CD14-positive monocyte (primary cell): ENCODE results near the gene CBX5. TPM values are rescaled to one million over a fixed set of nuclear protein-coding genes. Genes with fewer than 3 reads are reported as not detected.

Experiments
- DNase-seq, 3 donors: peaks; one replicate each; pipeline ENCODE4 v3.0.0-alpha.2; 2011 to 2022
- H2AFZ ChIP-seq: 2 replicates; pipeline ENCODE4 v1.6.0; 2012; ENCODE audit warnings: mild to moderate bottlenecking, low read depth, low read length, inconsistent platforms; ENCODE audit not compliant: insufficient read depth, poor library complexity, severe bottlenecking
- H3K27ac ChIP-seq, 2 donors: 1 replicate in 1 of 2; 2 replicates in 1 of 2; pipeline ENCODE4 v1.5.1; 2012 to 2013; ENCODE audit warnings: low read length in 2 of 2, control low read depth in 1 of 2, inconsistent platforms in 1 of 2, low read depth in 1 of 2, mild to moderate bottlenecking in 1 of 2
- H3K27me3 ChIP-seq, 2 donors: one replicate each; pipeline versions ENCODE4 v1.6.0 to v1.6.1; 2011 to 2013; ENCODE audit warnings: low read length in 2 of 2; ENCODE audit not compliant: control insufficient read depth in 2 of 2, insufficient read depth in 2 of 2
- H3K36me3 ChIP-seq, 2 donors: replicated peaks in 1 of 2; 1 replicate in 1 of 2; 2 replicates in 1 of 2; pipeline versions ENCODE4 v1.5.1 to v1.6.1; 2012 to 2013; ENCODE audit warnings: low read length in 2 of 2, control low read depth in 1 of 2, inconsistent platforms in 1 of 2, mild to moderate bottlenecking in 1 of 2; ENCODE audit not compliant: insufficient read depth in 2 of 2, control insufficient read depth in 1 of 2
- H3K4me1 ChIP-seq, 2 donors: 1 replicate in 1 of 2; 2 replicates in 1 of 2; pipeline versions ENCODE4 v1.5.1 to v1.6.1; 2012 to 2013; ENCODE audit warnings: low read length in 2 of 2, control low read depth in 1 of 2, inconsistent platforms in 1 of 2, mild to moderate bottlenecking in 1 of 2, moderate library complexity in 1 of 2; ENCODE audit not compliant: insufficient read depth in 2 of 2, control insufficient read depth in 1 of 2
- H3K4me2 ChIP-seq: replicated peaks from 2 replicates; pipeline ENCODE3; 2012; ENCODE audit warnings: low read length, moderate library complexity, mild to moderate bottlenecking; ENCODE audit not compliant: poor library complexity, severe bottlenecking; ENCODE audit errors: extremely low read depth
- H3K4me3 ChIP-seq, 3 experiments: fragments of 200-600 bp in 1 of 3; sonication (generic) in 1 of 3; replicated peaks in 1 of 3; 1 replicate in 2 of 3; 2 replicates in 1 of 3; pipeline ENCODE4 v1.5.1; 2011 to 2013; ENCODE audit warnings: low read length in 3 of 3, mild to moderate bottlenecking in 3 of 3, control low read depth in 2 of 3, low read depth in 2 of 3, inconsistent platforms in 1 of 3, moderate library complexity in 1 of 3
- H3K79me2 ChIP-seq: 2 replicates; pipeline ENCODE4 v1.6.0; 2012; ENCODE audit warnings: mild to moderate bottlenecking, control low read depth, inconsistent platforms, low read length, moderate library complexity; ENCODE audit not compliant: insufficient read depth
- H3K9ac ChIP-seq: 2 replicates; pipeline ENCODE4 v1.6.0; 2017; ENCODE audit warnings: low read length, mild to moderate bottlenecking; ENCODE audit not compliant: insufficient read depth, poor library complexity, severe bottlenecking
- H3K9me3 ChIP-seq, 2 donors: replicated peaks in 1 of 2; 1 replicate in 1 of 2; 2 replicates in 1 of 2; pipeline versions ENCODE4 v1.5.1 to v1.6.1; 2012 to 2013; ENCODE audit warnings: low read length in 2 of 2, control low read depth in 1 of 2; ENCODE audit not compliant: control insufficient read depth in 1 of 2, insufficient read depth in 1 of 2
- H4K20me1 ChIP-seq: 2 replicates; pipeline ENCODE4 v1.6.0; 2012; ENCODE audit warnings: mild to moderate bottlenecking, low read length, control low read depth, moderate library complexity; ENCODE audit not compliant: insufficient read depth
- H3K27ac Mint-ChIP-seq, 7 donors: one replicate each; pipeline ENCODE4 v1.8.0; 2020; ENCODE audit warnings: mild to moderate bottlenecking in 7 of 7, mixed read lengths in 7 of 7, moderate library complexity in 6 of 7, inconsistent platforms in 2 of 7
- H3K27me3 Mint-ChIP-seq, 3 donors: one replicate each; pipeline ENCODE4 v1.8.0; 2021 to 2022; ENCODE audit warnings: low read depth in 3 of 3, mild to moderate bottlenecking in 3 of 3, mixed read lengths in 3 of 3, moderate library complexity in 3 of 3, inconsistent platforms in 1 of 3
- H3K36me3 Mint-ChIP-seq, 2 donors: one replicate each; pipeline ENCODE4 v1.8.0; 2020; ENCODE audit warnings: mixed read lengths in 2 of 2, inconsistent platforms in 1 of 2, mild to moderate bottlenecking in 1 of 2
- H3K4me1 Mint-ChIP-seq: one replicate; pipeline ENCODE4 v1.8.0; 2020; ENCODE audit warnings: mild to moderate bottlenecking, mixed read lengths
- H3K4me3 Mint-ChIP-seq, 2 donors: one replicate each; pipeline ENCODE4 v1.8.0; 2020; ENCODE audit warnings: mild to moderate bottlenecking in 2 of 2, mixed read lengths in 2 of 2, moderate library complexity in 1 of 2
- H3K9me3 Mint-ChIP-seq, 7 donors: one replicate each; pipeline ENCODE4 v1.8.0; 2020 to 2022; ENCODE audit warnings: mixed read lengths in 7 of 7, mild to moderate bottlenecking in 6 of 7, moderate library complexity in 6 of 7, inconsistent platforms in 2 of 7
- CTCF ChIP-seq: fragments of 200-600 bp; IDR thresholded peaks from one replicate; pipeline ENCODE4 v1.8.0; 2022; ENCODE audit warnings: antibody characterized with exemption, mild to moderate bottlenecking
- WGBS: methylation state at CpG from one replicate; pipeline ENCODE4 v1.1.5; 2013; ENCODE audit warnings: missing lambda C conversion rate; ENCODE audit not compliant: insufficient coverage; 5-methylcytosine and 5-hydroxymethylcytosine counted together
- intact Hi-C, 2 donors: fragments of 100-400 bp; cut with micrococcal nuclease; formaldehyde crosslinking; loops; one replicate each; pipeline versions ENCODE4 v1.15.0 to v1.15.1; 2023
- polyA plus RNA-seq, 3 donors: library from polyadenylated mRNA; depleted of rRNA in 1 of 3; unstranded in 2 of 3; stranded (reverse) in 1 of 3; fragments of 300-500 nt in 2 of 3; fragments of >200 nt in 1 of 3; fragmentation: Illumina TruSeq in 2 of 3; gene quantifications; 1 replicate in 2 of 3; 2 replicates in 1 of 3; pipeline ENCODE4 v1.2.3, GENCODE V29; 2012 to 2021

The CBX5 gene
- polyA plus RNA-seq, 3 donors = 2.9 to 5.4 (median 4.8) TPM

- Mint-ChIP-seq H3K4me3 (peak overlapping the region; percentile 57 to 87), H3K9me3 (peaks cover 0 to 5% (median 3%) of the 10 kb centered on the region in 7 donors), H3K27ac (peak overlapping the region in 5 of 7 donors; percentile 33 to 54 (median 41)), H3K4me1 (peaks cover 37% of the 10 kb centered on the region), H3K27me3 (peaks cover 59 to 68% (median 63%) of the 10 kb centered on the region in 3 donors), H3K36me3 (peaks cover 0 to 3% of the 10 kb centered on the region in 2 donors)
- WGBS = 5% methylated on average over 21 of the region's 31 CpGs
- Histone ChIP-seq H3K4me2 (peak overlapping the region; percentile 76), H3K4me1 (peaks cover 32 to 38% of the 10 kb centered on the region in 2 donors), H3K9me3 (no peaks in the 10 kb centered on the region), H4K20me1 (no peaks in the 10 kb centered on the region), H3K4me3 (peak overlapping the region in 2 of 3 experiments; percentile 20 to 67), H3K9ac (no peak overlapping the region), H3K36me3 (no peaks in the 10 kb centered on the region), H2AFZ (peak overlapping the region; percentile 19), H3K79me2 (no peaks in the 10 kb centered on the region), H3K27me3 (peaks cover 8 to 48% of the 10 kb centered on the region in 2 donors), H3K27ac (no peak overlapping the region)
- intact Hi-C loops = no loop called here
- peak in 2 of 3 donors; percentile 38 to 76 for DNase-seq
- TF ChIP-seq CTCF = no peak
Measured at GRCh38 chr12:54215989-54216796, 63.7 kb downstream of the CBX5 start.

DNA sequence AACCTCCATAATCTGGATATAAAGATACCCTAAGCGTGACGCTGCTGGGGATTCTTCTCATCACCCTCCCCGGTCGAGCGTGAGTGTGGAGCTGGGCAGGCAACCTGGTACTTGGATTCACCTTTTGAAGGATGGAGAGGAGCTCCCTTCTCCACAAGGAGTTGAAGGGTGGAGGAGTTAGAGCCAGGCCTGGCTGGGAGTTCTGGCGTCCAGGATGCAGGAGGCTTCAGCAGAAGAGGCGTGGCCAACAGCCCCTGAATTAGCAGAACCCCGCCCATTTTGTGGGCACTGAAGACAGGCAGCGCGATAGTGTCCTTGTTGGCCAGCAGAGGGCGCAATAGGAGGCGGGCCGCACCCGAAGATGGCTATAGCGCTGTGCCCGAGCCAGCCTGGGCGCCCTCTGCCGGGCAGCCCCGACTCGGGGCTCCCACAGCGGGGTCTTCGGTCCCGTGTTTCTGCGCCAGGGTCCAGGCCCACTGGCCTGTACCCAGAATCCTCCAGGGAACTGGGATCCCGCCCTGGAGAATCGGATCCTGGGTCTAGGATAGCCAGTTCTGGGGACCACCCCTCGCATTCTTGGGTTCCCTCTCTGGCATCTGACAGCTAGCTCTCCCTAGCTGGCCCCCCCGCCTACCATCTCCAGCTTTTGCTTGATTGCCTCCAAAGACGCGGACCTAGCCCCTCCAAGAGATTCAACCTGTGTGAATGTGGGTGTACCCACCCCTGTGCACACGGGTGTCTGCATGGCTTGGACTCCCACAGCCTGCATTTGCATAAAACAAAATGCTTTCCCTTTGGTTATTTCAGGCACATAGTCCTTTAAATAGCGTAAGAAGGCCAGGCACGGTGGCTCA is 65.1 kb downstream of the CBX5 start:
- H3K9me3 ChIP-seq = no peaks in the 10 kb centered on the region
- 16% methylated on average over 27 of the region's 33 CpGs for WGBS
- peak; percentile 100 for TF ChIP-seq CTCF
- Mint-ChIP-seq H3K27ac (peak overlapping the region in 3 of 7 donors; percentile 3 to 85 (median 60)), H3K4me3 (peak overlapping the region; percentile 47 to 86), H3K27me3 (peaks cover 67 to 74% (median 71%) of the 10 kb centered on the region in 3 donors), H3K4me1 (peaks cover 33% of the 10 kb centered on the region), H3K36me3 (peaks cover 0 to 3% of the 10 kb centered on the region in 2 donors), H3K9me3 (peaks cover 0 to 5% (median 3%) of the 10 kb centered on the region in 7 donors)
- H3K79me2 ChIP-seq = no peaks in the 10 kb centered on the region
- H2AFZ ChIP-seq = peak overlapping the region; percentile 49
- no peaks in the 10 kb centered on the region for H4K20me1 ChIP-seq
- peaks cover 29 to 38% of the 10 kb centered on the region in 2 donors for H3K4me1 ChIP-seq
- H3K27ac ChIP-seq = no peak overlapping the region
- H3K4me3 ChIP-seq = peak overlapping the region in 1 of 3 experiments; percentile 56
- H3K27me3 ChIP-seq = peaks cover 8 to 47% of the 10 kb centered on the region in 2 donors
- peak; percentile 88 to 90 (median 89) for DNase-seq
- no peaks in the 10 kb centered on the region for H3K36me3 ChIP-seq
- H3K4me2 ChIP-seq = peak overlapping the region; percentile 65
- no peak overlapping the region for H3K9ac ChIP-seq
- intact Hi-C loops = no loop called here
